NB4 (cell line): Measurements from ENCODE around the gene KIAA1217.

Source experiments
- POLR2A ChIP-seq: IDR thresholded peaks from 2 replicates; pipeline ENCODE4 v1.6.1; 2011; ENCODE audit warnings: mild to moderate bottlenecking; ENCODE audit not compliant: insufficient read length; ENCODE audit errors: extremely low read depth
- TF ChIP-seq, protein P1 (sequence below): IDR thresholded peaks from one replicate; pipeline ENCODE4 v1.5.1; 2012; ENCODE audit warnings: low read depth, low read length
- TF ChIP-seq, protein P2 (sequence below): IDR thresholded peaks from 2 replicates; pipeline ENCODE4 v1.6.1; 2011; ENCODE audit warnings: low read depth, low read length

DNA sequence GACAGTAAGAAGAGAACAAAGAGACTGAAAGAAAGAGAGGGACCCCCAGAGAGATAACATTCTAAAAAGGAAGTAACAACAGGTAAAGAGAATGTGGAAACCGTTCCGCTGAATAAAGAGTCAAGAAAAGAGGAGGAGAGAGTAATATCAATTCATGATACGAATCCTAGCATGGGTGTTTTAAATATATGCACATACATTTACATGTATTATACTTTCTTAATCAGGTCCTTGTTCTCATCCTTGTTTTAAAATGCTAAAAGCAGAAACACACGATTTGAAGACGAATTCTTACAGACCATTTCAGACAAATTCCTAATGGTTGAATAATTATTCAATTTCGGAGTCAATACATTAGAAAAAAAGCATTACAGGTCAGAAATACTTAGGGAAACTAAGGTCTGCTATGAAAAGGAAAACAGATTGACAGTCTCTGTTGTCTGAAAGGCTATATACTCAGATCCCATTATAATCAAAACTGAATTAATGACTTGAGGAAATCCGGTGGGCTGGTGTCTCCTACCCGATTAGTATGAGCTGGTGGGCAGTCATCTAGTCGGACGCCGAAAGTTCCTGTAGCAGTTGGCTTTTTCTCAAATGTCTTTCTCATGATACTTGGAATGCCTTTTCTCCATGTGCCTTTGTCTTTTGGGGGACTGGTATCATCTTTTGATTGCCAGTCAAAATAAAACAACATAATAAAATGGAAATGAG, 387.4 kb downstream of the KIAA1217 start:
- TF ChIP-seq, protein P1, sequence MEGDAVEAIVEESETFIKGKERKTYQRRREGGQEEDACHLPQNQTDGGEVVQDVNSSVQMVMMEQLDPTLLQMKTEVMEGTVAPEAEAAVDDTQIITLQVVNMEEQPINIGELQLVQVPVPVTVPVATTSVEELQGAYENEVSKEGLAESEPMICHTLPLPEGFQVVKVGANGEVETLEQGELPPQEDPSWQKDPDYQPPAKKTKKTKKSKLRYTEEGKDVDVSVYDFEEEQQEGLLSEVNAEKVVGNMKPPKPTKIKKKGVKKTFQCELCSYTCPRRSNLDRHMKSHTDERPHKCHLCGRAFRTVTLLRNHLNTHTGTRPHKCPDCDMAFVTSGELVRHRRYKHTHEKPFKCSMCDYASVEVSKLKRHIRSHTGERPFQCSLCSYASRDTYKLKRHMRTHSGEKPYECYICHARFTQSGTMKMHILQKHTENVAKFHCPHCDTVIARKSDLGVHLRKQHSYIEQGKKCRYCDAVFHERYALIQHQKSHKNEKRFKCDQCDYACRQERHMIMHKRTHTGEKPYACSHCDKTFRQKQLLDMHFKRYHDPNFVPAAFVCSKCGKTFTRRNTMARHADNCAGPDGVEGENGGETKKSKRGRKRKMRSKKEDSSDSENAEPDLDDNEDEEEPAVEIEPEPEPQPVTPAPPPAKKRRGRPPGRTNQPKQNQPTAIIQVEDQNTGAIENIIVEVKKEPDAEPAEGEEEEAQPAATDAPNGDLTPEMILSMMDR, result no peak
- TF ChIP-seq, protein P2, sequence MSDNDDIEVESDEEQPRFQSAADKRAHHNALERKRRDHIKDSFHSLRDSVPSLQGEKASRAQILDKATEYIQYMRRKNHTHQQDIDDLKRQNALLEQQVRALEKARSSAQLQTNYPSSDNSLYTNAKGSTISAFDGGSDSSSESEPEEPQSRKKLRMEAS, result no peak
- TF ChIP-seq POLR2A, result no peak
